GM19035 (cell line): ENCODE data around the gene UBE2Q1.

Experiments used
- ATAC-seq: cut with Tn5 transposase; IDR thresholded peaks from one replicate; pipeline ENCODE4 v1.9.1; 2021; ENCODE audit not compliant: unreplicated experiment

The UBE2Q1 gene

DNA sequence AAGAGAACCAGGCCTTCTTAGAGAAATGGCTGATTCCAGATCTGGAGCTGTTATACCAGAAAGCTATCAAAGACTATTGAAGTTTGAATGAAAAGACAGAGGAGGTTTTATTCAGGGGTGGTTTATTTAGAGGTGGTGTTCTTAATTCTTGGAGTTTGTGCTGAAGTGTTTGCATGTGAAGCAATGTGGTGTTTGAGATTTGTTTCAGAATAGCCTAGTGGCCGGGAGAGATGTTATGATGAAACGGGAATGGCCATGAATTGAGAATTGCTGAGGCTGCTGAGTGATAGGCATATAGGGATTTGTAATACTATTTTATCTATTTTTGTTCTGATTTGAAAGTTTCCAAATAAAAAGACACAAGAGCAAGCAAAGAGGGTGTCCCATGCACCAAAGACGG, 45.7 kb downstream of the UBE2Q1 start:
- ATAC-seq: no peak

DNA sequence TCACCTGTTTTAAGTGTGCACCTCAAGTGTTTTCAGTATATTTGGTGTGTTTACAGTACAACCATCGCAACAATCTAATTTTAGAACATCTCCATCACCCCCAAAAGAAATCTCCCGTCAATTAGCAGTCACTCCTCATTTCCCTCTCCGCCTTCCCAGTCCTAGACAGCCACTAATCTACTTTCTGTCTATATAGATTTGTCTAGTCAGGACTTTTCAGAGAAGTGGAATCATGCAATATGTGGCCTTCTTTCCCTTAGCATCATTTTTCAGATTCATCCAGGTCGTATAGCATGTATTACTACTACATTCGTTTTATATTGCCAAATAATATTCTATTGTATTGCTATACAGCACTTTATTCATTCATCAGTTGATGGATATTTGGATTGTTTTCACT, 54.6 kb downstream of the UBE2Q1 start:
- no peak for ATAC-seq

DNA sequence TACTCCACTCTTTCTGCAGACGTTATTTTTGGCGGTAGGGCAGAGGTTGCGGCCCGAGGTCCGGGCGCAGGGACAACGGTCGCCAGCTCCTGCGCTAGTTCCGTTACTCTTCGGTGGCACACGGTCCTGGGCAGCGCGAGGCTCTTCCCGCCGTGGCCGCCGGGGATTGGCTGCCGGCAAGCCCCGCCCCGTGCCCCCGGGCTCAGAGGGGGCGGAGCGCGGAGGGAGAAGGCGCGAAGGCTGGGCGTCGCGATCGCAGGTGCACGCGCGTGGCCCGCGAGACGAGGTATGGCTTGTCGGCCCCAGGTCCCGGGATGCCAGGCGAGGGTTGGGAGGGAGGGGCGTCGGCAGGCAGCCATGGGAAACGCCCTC, 55.7 kb downstream of the UBE2Q1 start:
- no peak for ATAC-seq

DNA sequence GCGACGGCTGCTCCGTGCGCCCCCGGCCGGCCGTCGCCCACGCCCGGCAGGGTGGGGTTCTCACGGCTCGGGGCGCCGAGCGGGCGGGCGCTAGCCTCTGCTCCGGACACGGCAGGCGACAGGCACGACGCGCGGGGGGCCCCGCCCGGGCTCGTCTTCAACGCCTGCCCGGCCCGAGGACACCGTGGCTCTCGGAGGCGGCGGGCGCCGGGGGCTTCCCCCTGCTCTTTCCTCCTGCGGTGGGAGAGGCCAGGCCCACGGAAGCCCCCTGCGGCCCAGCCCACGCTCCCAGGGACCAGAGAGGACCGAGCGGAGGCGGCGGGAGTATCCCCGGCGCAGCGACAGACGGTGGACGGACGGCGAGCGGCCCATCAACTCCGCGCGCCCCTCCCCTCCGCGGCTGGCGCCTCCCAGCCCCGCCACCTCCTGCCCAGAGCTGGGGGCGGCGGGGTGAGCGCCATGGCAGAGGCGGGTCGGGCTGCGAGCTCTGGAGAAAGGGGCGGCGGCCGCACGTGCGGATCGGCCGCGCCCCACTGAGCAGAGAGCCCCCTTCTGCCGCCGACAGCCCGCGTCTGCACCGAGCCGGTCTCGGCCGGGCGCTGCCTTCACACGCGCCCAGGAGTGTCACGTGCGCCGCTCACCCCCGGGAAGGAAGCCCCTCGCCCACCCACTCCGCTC, 56.3 kb downstream of the UBE2Q1 start, which contains the start of the genes SHE and TDRD10:
TSS of gene SHE (minus strand) at position 347 of the 678 bp plus-strand sequence. CDS start 386 bp downstream, outside the sequence.
TSS of gene TDRD10 (plus strand) at position 154 of the 678 bp plus-strand sequence. CDS start 4,685 bp downstream, outside the sequence.
- ATAC-seq: no peak

- ATAC-seq: no peak
These were observed 56.9 kb downstream of the UBE2Q1 start for GRCh38 chr1:154501423-154502065.

DNA sequence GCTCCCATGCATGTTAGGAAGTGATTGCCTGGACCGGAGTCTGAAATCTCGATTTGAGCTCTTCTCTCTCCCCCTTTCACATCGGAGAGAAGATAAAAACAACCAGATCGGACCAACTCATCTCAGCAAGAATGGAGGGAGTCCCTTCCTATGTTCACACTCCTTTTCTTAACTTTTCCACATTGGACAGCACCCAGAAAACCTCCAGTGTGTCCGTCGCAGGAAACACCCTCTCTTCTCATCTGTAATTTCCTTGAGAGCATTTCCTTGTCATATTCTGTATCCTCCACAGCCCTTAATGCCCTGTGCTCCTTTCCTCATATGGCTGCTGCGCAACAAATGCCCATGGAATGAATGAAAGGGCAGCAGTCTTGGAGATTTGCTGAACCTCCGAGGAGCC, 57.9 kb downstream of the UBE2Q1 start:
- ATAC-seq: no peak

- no peak for ATAC-seq
These were observed 59.0 kb downstream of the UBE2Q1 start for GRCh38 chr1:154499446-154499845.
